Breast epithelium (tissue), 3 donors: ENCODE data around the gene NOL4L.

Experiments used
- POLR2A ChIP-seq: fragments of 450-650 bp; IDR thresholded peaks from one replicate; pipeline ENCODE4 v1.6.1; 2016; ENCODE audit warnings: antibody characterized with exemption, mild to moderate bottlenecking, moderate library complexity
- POLR2AphosphoS5 ChIP-seq, 3 donors: sonication (generic); formaldehyde crosslinking; IDR thresholded peaks; one replicate each; pipeline ENCODE4 v1.6.1; 2017; ENCODE audit warnings: antibody characterized with exemption in 3 of 3
- TF ChIP-seq, protein P1 (sequence below), 3 donors: fragments of 450-650 bp; IDR thresholded peaks; one replicate each; pipeline ENCODE4 v1.5.1; 2016 to 2017; ENCODE audit warnings: antibody characterized with exemption in 3 of 3, mild to moderate bottlenecking in 3 of 3, moderate library complexity in 3 of 3

GRCh38 chr20:32497589-32498224 is 87.4 kb downstream of the NOL4L start:
- TF ChIP-seq, protein P1, sequence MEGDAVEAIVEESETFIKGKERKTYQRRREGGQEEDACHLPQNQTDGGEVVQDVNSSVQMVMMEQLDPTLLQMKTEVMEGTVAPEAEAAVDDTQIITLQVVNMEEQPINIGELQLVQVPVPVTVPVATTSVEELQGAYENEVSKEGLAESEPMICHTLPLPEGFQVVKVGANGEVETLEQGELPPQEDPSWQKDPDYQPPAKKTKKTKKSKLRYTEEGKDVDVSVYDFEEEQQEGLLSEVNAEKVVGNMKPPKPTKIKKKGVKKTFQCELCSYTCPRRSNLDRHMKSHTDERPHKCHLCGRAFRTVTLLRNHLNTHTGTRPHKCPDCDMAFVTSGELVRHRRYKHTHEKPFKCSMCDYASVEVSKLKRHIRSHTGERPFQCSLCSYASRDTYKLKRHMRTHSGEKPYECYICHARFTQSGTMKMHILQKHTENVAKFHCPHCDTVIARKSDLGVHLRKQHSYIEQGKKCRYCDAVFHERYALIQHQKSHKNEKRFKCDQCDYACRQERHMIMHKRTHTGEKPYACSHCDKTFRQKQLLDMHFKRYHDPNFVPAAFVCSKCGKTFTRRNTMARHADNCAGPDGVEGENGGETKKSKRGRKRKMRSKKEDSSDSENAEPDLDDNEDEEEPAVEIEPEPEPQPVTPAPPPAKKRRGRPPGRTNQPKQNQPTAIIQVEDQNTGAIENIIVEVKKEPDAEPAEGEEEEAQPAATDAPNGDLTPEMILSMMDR (IDR thresholded peaks at IDR 0.05) = no peak
- TF ChIP-seq POLR2A = no peak
- TF ChIP-seq POLR2AphosphoS5 (IDR thresholded peaks at IDR 0.05) = no peak
